Measurements from ENCODE around the gene BAHCC1.

The BAHCC1 gene

DNA sequence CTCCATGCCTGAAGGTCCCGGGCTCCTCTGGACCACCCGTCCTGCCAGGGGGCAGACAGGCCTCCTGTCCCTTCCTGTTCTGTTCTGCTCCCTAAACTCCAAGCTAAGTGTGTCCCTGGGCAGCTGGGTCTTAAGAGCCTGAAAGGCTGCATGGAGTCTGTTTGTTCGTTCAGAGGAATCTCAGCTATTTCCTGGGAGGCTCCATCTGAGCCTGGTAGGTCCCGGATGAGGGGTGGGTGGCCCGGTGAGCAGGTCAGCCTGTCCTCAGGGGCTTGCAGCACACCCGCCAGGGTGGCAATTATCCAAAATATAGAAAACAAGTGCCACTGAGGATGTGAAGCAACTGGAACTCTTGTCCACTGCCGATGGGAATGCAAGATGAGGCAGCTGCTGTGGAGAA is 104.8 kb downstream of the BAHCC1 start:
- DNase-seq = no peak

GRCh38 chr17:81502471-81503017 is 107.3 kb downstream of the BAHCC1 start:
- DNase-seq = no peak

- no peak for DNase-seq
Measured at GRCh38 chr17:81503619-81504018, 108.4 kb downstream of the BAHCC1 start.

GRCh38 chr17:81508639-81509206 is 113.5 kb downstream of the BAHCC1 start:
- DNase-seq = no peak

- peak; percentile 52 for DNase-seq
Measured at GRCh38 chr17:81509207-81509971, 114.1 kb downstream of the BAHCC1 start.

DNA sequence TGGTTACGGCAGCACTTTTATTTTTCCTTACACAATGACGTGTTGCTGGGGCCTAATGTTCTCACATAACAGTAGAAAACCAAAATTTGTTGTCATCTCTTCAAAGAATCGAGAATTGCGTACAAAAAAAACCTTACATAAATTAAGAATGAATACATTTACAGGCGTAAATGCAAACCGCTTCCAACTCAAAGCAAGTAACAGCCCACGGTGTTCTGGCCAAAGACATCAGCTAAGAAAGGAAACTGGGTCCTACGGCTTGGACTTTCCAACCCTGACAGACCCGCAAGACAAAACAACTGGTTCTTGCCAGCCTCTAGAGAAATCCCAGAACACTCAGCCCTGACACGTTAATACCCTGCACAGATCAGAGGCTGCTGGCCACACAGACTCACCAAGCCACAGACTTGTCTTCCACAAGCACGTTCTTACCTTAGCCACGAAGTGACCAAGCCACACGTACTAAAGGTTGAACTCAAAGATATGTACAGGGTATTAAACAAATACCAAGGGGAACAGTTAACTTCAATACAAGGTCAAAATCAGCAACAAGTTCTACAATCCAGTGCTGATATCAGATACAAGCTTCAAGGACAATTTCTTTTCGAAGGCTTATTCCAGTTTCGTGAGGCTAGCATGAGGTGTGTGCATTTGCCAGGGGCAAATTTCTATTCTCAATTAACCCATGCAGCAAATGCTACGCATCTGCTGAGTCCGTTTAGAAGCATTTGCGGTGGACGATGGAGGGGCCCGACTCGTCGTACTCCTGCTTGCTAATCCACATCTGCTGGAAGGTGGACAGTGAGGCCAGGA is 114.9 kb downstream of the BAHCC1 start:
- DNase-seq = no peak

GRCh38 chr17:81510785-81511553 is 115.7 kb downstream of the BAHCC1 start:
- DNase-seq = peak; percentile 32

DNA sequence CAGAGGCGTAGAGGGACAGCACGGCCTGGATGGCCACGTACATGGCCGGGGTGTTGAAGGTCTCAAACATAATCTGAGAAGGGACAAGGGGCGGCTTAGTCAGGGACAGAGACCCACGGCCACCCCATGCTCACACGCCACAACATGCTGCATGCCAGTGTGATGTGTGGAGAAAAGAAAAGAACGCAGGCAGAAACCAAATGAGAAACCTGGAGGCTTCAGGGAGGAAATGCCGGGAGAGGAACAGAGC is 116.2 kb downstream of the BAHCC1 start:
- no peak for DNase-seq

- DNase-seq = no peak
Measured at GRCh38 chr17:81511804-81512561, 116.7 kb downstream of the BAHCC1 start.

- DNase-seq = peak; percentile 94
Measured at GRCh38 chr17:81512562-81513371, 117.5 kb downstream of the BAHCC1 start, which contains the start of gene ACTG1. Gene ACTG1 (minus strand): TSS chr17:81512799. CDS start chr17:81512354, 445 bp downstream.

- peak; percentile 51 for DNase-seq
Measured at GRCh38 chr17:81513372-81513752, 118.1 kb downstream of the BAHCC1 start.

- peak; percentile 22 for DNase-seq
Measured at GRCh38 chr17:81513753-81514488, 118.7 kb downstream of the BAHCC1 start.

DNA sequence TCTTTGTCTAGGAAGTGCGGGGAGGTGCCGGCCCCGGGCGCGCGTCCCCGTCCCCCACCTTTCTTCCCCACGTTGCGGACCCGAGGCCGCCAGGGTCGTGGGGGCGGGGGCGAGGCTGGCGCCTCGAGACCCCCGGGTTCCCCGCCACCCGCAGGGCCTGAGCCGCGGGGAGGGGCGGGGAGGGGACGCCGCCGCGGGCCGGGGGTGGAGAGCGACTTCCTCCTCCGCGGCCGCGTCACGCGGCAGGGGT is 119.2 kb downstream of the BAHCC1 start:
- no peak for DNase-seq

DNA sequence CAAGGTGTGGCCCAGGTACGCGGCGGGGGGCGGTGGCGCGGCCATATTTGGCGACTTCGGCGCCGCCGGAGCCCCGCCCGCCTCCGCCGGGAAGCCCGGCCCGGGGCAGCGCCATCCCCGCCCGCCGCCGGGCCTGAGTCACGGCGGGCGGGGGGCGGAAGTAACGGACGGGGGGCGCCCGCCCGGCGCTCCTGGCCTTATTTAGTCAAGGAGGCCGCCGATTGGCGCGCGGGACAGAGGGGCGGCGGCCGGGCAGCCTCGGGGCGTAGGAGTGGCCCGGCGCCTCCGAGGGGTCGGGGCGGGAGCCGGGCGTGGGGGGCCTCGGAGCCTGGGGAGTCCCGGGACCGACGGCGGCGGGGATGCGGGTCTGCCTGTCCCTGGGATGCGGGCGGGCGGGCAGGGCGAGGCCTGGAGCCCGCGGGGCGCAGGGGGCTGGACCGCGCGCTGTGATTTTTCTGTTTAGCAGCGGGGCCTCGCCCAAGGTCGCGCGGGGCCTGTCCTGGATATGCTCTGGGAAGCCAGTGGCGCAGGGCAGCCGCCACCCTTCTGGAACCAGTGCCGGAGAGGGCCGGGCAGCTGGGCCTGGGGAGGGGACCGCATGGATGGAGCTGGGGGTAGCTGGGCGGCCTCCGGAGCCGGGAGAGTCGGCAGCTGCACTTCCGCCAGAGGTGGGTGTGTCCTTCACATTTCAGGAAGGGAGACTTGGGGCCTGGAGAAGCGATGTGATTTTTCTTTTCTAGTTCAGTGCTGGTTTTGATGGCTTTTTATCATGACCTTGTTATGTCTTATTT is 119.7 kb downstream of the BAHCC1 start:
- DNase-seq = peak; percentile 70

GRCh38 chr17:81515530-81516041 is 120.3 kb downstream of the BAHCC1 start:
- DNase-seq = no peak
